ENCODE results near the gene TRIM45.

GRCh38 chr1:117138106-117138505 is 16.6 kb upstream of the TRIM45 start:
- no peak for TF ChIP-seq ZNF207 (IDR thresholded peaks at IDR 0.05; ENCODE audit: borderline replicate concordance)
- no peak for TF ChIP-seq JUNB (CRISPR knock-in tag; IDR thresholded peaks at IDR 0.05; ENCODE audit: borderline replicate concordance)
- TF ChIP-seq ZKSCAN1 (IDR thresholded peaks at IDR 0.05; ENCODE audit: low read length): no peak
- no peak for TF ChIP-seq RFXAP (CRISPR knock-in tag; IDR thresholded peaks at IDR 0.05; ENCODE audit: borderline replicate concordance)
- TF ChIP-seq EZH2 (conservative IDR thresholded peaks at IDR 0.05; ENCODE audit: low read depth, low read length): no peak
- no peak for TF ChIP-seq HNF4G (IDR thresholded peaks at IDR 0.05; ENCODE audit: borderline replicate concordance, low read depth, low read length)
- no peak for TF ChIP-seq HNF4G (CRISPR knock-in tag; IDR thresholded peaks at IDR 0.05; ENCODE audit: borderline replicate concordance, low read depth)
- TF ChIP-seq CREB1 (IDR thresholded peaks at IDR 0.05): no peak
- TF ChIP-seq CREB1 (CRISPR knock-in tag; IDR thresholded peaks at IDR 0.05): no peak
- TF ChIP-seq TBL1XR1 (IDR thresholded peaks at IDR 0.05; ENCODE audit: borderline replicate concordance, low read length, partially characterized antibody): no peak
- no peak for TF ChIP-seq ZBTB49 (CRISPR knock-in tag; IDR thresholded peaks at IDR 0.05; ENCODE audit: borderline replicate concordance)
- TF ChIP-seq ZNF558 (CRISPR knock-in tag; IDR thresholded peaks at IDR 0.05; ENCODE audit: borderline replicate concordance): no peak
- no peak for TF ChIP-seq MAFG (CRISPR knock-in tag; IDR thresholded peaks at IDR 0.05)

Data from HepG2 (cell line).